OCI-M2 (cell line): Measurements from ENCODE around the gene RAB11B.
"Not testable (repeated sequence)": the region's sequence is repeated elsewhere in the genome, so short reads cannot be mapped to it uniquely, and the experiment has no call there.

ENCODE experiments used
- DNase-seq: peaks from one replicate; lab custom pipeline; 2025; ENCODE audit not compliant: unreplicated experiment; lab: John Stamatoyannopoulos, UW

RAB11B gene

GRCh38 chr19:8425331-8425730 is 35.2 kb downstream of the RAB11B start:
- not testable (repeated sequence) for DNase-seq

- no peak for DNase-seq
These were observed 36.1 kb downstream of the RAB11B start for GRCh38 chr19:8426283-8426682.

- no peak for DNase-seq
These were observed 38.9 kb downstream of the RAB11B start for GRCh38 chr19:8429044-8429443.

GRCh38 chr19:8429826-8430225 is 39.7 kb downstream of the RAB11B start:
- DNase-seq, result no peak

- DNase-seq, result no peak
These were observed 40.5 kb downstream of the RAB11B start for GRCh38 chr19:8430650-8431049.

- no peak for DNase-seq
These were observed 48.1 kb downstream of the RAB11B start for GRCh38 chr19:8438236-8438635.

- DNase-seq, result no peak
These were observed 51.8 kb downstream of the RAB11B start for GRCh38 chr19:8441725-8442544.

GRCh38 chr19:8444140-8444676 is 54.0 kb downstream of the RAB11B start:
- DNase-seq, result not testable (repeated sequence)

- DNase-seq, result peak; percentile 75
These were observed 54.7 kb downstream of the RAB11B start, which contains the start of gene HNRNPM for GRCh38 chr19:8444677-8445487. Gene HNRNPM, plus strand, starts transcription at chr19:8444975. Its CDS starts 24 bp downstream, at chr19:8444999.

GRCh38 chr19:8445488-8446001 is 55.4 kb downstream of the RAB11B start:
- no peak for DNase-seq

GRCh38 chr19:8446061-8446709 is 56.0 kb downstream of the RAB11B start:
- DNase-seq, result no peak

GRCh38 chr19:8449830-8450229 is 59.7 kb downstream of the RAB11B start:
- no peak for DNase-seq

GRCh38 chr19:8451377-8451776 is 61.2 kb downstream of the RAB11B start:
- DNase-seq, result no peak

- no peak for DNase-seq
These were observed 61.7 kb downstream of the RAB11B start for GRCh38 chr19:8451885-8452284.

- no peak for DNase-seq
These were observed 62.4 kb downstream of the RAB11B start for GRCh38 chr19:8452446-8453123.

GRCh38 chr19:8453616-8454015 is 63.5 kb downstream of the RAB11B start:
- no peak for DNase-seq
